Fibroblast of gingiva (primary cell): ENCODE data around the gene RPP21.
"Not testable (repeated sequence)": the region's sequence is repeated elsewhere in the genome, so short reads cannot be mapped to it uniquely, and the experiment has no call there.

ENCODE experiments used
- DNase-seq: peaks from one replicate; pipeline ENCODE4 v3.0.0-alpha.2; 2011; ENCODE audit warnings: low read depth

The RPP21 gene

GRCh38 chr6:30329331-30329730 is 15.6 kb upstream of the RPP21 start:
- DNase-seq, result no peak

GRCh38 chr6:30331981-30332380 is 13.0 kb upstream of the RPP21 start:
- DNase-seq, result no peak

- no peak for DNase-seq
Observed at GRCh38 chr6:30334075-30334783, 10.7 kb upstream of the RPP21 start.

- DNase-seq, result no peak
Observed at GRCh38 chr6:30340589-30341054, 4.3 kb upstream of the RPP21 start.

- no peak for DNase-seq
Observed at GRCh38 chr6:30341218-30341617, 3.7 kb upstream of the RPP21 start.

GRCh38 chr6:30341728-30342127 is 3.2 kb upstream of the RPP21 start:
- no peak for DNase-seq

GRCh38 chr6:30344191-30344867 is 627 bp upstream of the RPP21 start:
- no peak for DNase-seq

GRCh38 chr6:30345852-30346251 is 896 bp downstream of the RPP21 start:
- no peak for DNase-seq

GRCh38 chr6:30348957-30349356 is 4.0 kb downstream of the RPP21 start:
- DNase-seq, result no peak

GRCh38 chr6:30349421-30350177 is 4.6 kb downstream of the RPP21 start:
- no peak for DNase-seq

- no peak for DNase-seq
Observed at GRCh38 chr6:30350524-30350923, 5.6 kb downstream of the RPP21 start.

- no peak for DNase-seq
Observed at GRCh38 chr6:30352550-30352949, 7.6 kb downstream of the RPP21 start.

- DNase-seq, result no peak
Observed at GRCh38 chr6:30355281-30355680, 10.3 kb downstream of the RPP21 start.

GRCh38 chr6:30356536-30356935 is 11.6 kb downstream of the RPP21 start:
- no peak for DNase-seq

GRCh38 chr6:30357678-30358540 is 13.0 kb downstream of the RPP21 start:
- DNase-seq, result peak; percentile 60

GRCh38 chr6:30359276-30359675 is 14.3 kb downstream of the RPP21 start:
- DNase-seq, result no peak

- no peak for DNase-seq
Observed at GRCh38 chr6:30360139-30360538, 15.2 kb downstream of the RPP21 start.

GRCh38 chr6:30361661-30362060 is 16.7 kb downstream of the RPP21 start:
- DNase-seq, result no peak

- no peak for DNase-seq
Observed at GRCh38 chr6:30363459-30363858, 18.5 kb downstream of the RPP21 start.

- no peak for DNase-seq
Observed at GRCh38 chr6:30364591-30364990, 19.6 kb downstream of the RPP21 start.

GRCh38 chr6:30369280-30369679 is 24.3 kb downstream of the RPP21 start:
- not testable (repeated sequence) for DNase-seq
